NCI-H2196 treated with DMSO at 0.1 percent for 48 hours (cell line): Measurements from ENCODE around the gene TMX1.

Experiments used
- DNase-seq: peaks from one replicate; lab custom pipeline; 2025; ENCODE audit not compliant: unreplicated experiment; lab: John Stamatoyannopoulos, UW

Gene TMX1

GRCh38 chr14:51293149-51293911 is 53.3 kb downstream of the TMX1 start:
- no peak for DNase-seq

- DNase-seq, result no peak
These were observed 53.9 kb downstream of the TMX1 start for GRCh38 chr14:51293912-51294389.

GRCh38 chr14:51294951-51295525 is 55.0 kb downstream of the TMX1 start:
- no peak for DNase-seq

- DNase-seq, result no peak
These were observed 55.7 kb downstream of the TMX1 start for GRCh38 chr14:51295646-51296263.

GRCh38 chr14:51297066-51297465 is 57.0 kb downstream of the TMX1 start:
- DNase-seq, result no peak

GRCh38 chr14:51298895-51299294 is 58.8 kb downstream of the TMX1 start:
- no peak for DNase-seq

GRCh38 chr14:51302295-51303030 is 62.4 kb downstream of the TMX1 start:
- DNase-seq, result no peak

GRCh38 chr14:51304438-51304837 is 64.4 kb downstream of the TMX1 start:
- no peak for DNase-seq

GRCh38 chr14:51304941-51305340 is 64.9 kb downstream of the TMX1 start:
- no peak for DNase-seq

- DNase-seq, result no peak
These were observed 65.7 kb downstream of the TMX1 start for GRCh38 chr14:51305751-51306150.
